B cell (primary cell): ENCODE results near the gene LYSMD1. TPM values are rescaled to one million over a fixed set of nuclear protein-coding genes. Genes with fewer than 3 reads are reported as not detected.

Experiments
- ATAC-seq: fragments of 200-7000 bp; cut with Tn5 transposase; one replicate; pipeline ENCODE4 v1.10.0; 2021; ENCODE audit warnings: low read depth, mild to moderate bottlenecking, moderate number of reproducible peaks, moderate library complexity
- CTCF ChIA-PET: fragments of 350-600 bp; sonication (Branson Sonifier 250); formaldehyde crosslinking; loops from one replicate; lab custom pipeline; 2021; ENCODE audit warnings: antibody characterized with exemption, inconsistent platforms; lab: Charles Lee
- POLR2A ChIA-PET: fragments of 350-600 bp; sonication (Branson Sonifier 250); formaldehyde crosslinking; loops from one replicate; lab custom pipeline; 2021; ENCODE audit warnings: antibody characterized with exemption; lab: Charles Lee
- DNase-seq: peaks from one replicate; pipeline ENCODE4 v3.0.0; 2013
- H2AFZ ChIP-seq: 2 replicates; pipeline ENCODE4 v1.6.1; 2012; ENCODE audit warnings: mild to moderate bottlenecking, low read depth, low read length; ENCODE audit not compliant: insufficient read depth, poor library complexity, severe bottlenecking
- H3K27ac ChIP-seq, 2 donors: 1 replicate in 1 of 2; 2 replicates in 1 of 2; pipeline ENCODE4 v1.5.1; 2012 to 2013; ENCODE audit warnings: low read length in 2 of 2, mild to moderate bottlenecking in 2 of 2, moderate library complexity in 1 of 2
- H3K27me3 ChIP-seq, 4 experiments: fragments of 200-600 bp in 1 of 4; sonication (generic) in 1 of 4; replicated peaks in 1 of 4; 1 replicate in 2 of 4; 2 replicates in 2 of 4; pipeline versions ENCODE4 v1.6.1 to v1.7.0; 2013 to 2016; ENCODE audit warnings: low read length in 3 of 4, mild to moderate bottlenecking in 2 of 4, mixed read lengths in 1 of 4, moderate library complexity in 1 of 4; ENCODE audit not compliant: insufficient read depth in 4 of 4, control insufficient read depth in 3 of 4; ENCODE audit errors: control extremely low read depth in 1 of 4
- H3K36me3 ChIP-seq, 2 experiments: replicated peaks in 1 of 2; 1 replicate in 1 of 2; 2 replicates in 1 of 2; pipeline versions ENCODE4 v1.6.1 to v1.7.1; 2013; ENCODE audit warnings: low read length in 1 of 2; ENCODE audit not compliant: insufficient read depth in 2 of 2, control insufficient read depth in 1 of 2; ENCODE audit errors: control extremely low read depth in 1 of 2, extremely low read depth in 1 of 2
- H3K4me1 ChIP-seq, 2 donors: fragments of 200-600 bp in 1 of 2; sonication (generic) in 1 of 2; 1 replicate in 1 of 2; 2 replicates in 1 of 2; pipeline versions ENCODE4 v1.5.1 to v1.6.1; 2013 to 2017; ENCODE audit warnings: low read length in 2 of 2; ENCODE audit not compliant: control insufficient read depth in 2 of 2, insufficient read depth in 2 of 2
- H3K4me2 ChIP-seq: replicated peaks from 2 replicates; pipeline ENCODE3; 2012; ENCODE audit warnings: mild to moderate bottlenecking, low read depth, low read length; ENCODE audit not compliant: poor library complexity, severe bottlenecking
- H3K4me3 ChIP-seq, 5 experiments: fragments of 200-600 bp in 1 of 5; sonication (generic) in 1 of 5; 1 replicate in 3 of 5; 2 replicates in 2 of 5; pipeline versions ENCODE4 v1.5.1 to v1.7.0; 2011 to 2016; ENCODE audit warnings: low read length in 4 of 5, mild to moderate bottlenecking in 4 of 5, low read depth in 2 of 5, control low read depth in 1 of 5, moderate library complexity in 1 of 5; ENCODE audit not compliant: insufficient read depth in 1 of 5; ENCODE audit errors: control extremely low read depth in 1 of 5, extremely low read depth in 1 of 5
- H3K79me2 ChIP-seq: fragments of 200-600 bp; sonication (generic); one replicate; pipeline ENCODE4 v1.6.0; 2016; ENCODE audit warnings: low read length; ENCODE audit not compliant: control insufficient read depth, insufficient read depth
- H3K9ac ChIP-seq: fragments of 200-600 bp; sonication (generic); 2 replicates; pipeline ENCODE4 v1.6.1; 2017; ENCODE audit warnings: mild to moderate bottlenecking, low read length, moderate library complexity
- H3K9me3 ChIP-seq, 3 donors: one replicate each; pipeline versions ENCODE4 v1.6.1 to v1.7.1; 2013; ENCODE audit warnings: low read length in 2 of 3; ENCODE audit not compliant: control insufficient read depth in 2 of 3, insufficient read depth in 1 of 3; ENCODE audit errors: control extremely low read depth in 1 of 3
- H4K20me1 ChIP-seq: 2 replicates; pipeline ENCODE4 v1.6.0; 2012; ENCODE audit warnings: mild to moderate bottlenecking, low read length; ENCODE audit not compliant: insufficient read depth, control insufficient read depth, poor library complexity, severe bottlenecking
- H3K27ac Mint-ChIP-seq: one replicate; pipeline ENCODE4 v1.8.0; 2021; ENCODE audit warnings: mixed read lengths
- H3K27me3 Mint-ChIP-seq: one replicate; pipeline ENCODE4 v1.8.0; 2021; ENCODE audit warnings: mixed read lengths
- H3K4me1 Mint-ChIP-seq: one replicate; pipeline ENCODE4 v1.8.0; 2021; ENCODE audit warnings: mixed read lengths
- H3K4me3 Mint-ChIP-seq: one replicate; pipeline ENCODE4 v1.8.0; 2021; ENCODE audit warnings: mixed read lengths
- H3K9me3 Mint-ChIP-seq: one replicate; pipeline ENCODE4 v1.8.0; 2022; ENCODE audit warnings: mixed read lengths; ENCODE audit not compliant: insufficient read depth
- CTCF ChIP-seq: fragments of 200-600 bp; IDR thresholded peaks from one replicate; pipeline ENCODE4 v1.8.0; 2022; ENCODE audit warnings: antibody characterized with exemption, mild to moderate bottlenecking
- EZH2 ChIP-seq: IDR thresholded peaks from 2 replicates; pipeline ENCODE4 v1.6.1; 2012; ENCODE audit warnings: borderline replicate concordance, low read depth, mild to moderate bottlenecking, moderate library complexity, low read length; ENCODE audit not compliant: insufficient read depth, poor library complexity, severe bottlenecking
- WGBS: methylation state at CpG from one replicate; pipeline ENCODE4 v1.1.5; 2013; ENCODE audit warnings: missing lambda C conversion rate; ENCODE audit not compliant: insufficient coverage; 5-methylcytosine and 5-hydroxymethylcytosine counted together
- intact Hi-C: fragments of 100-400 bp; cut with micrococcal nuclease; formaldehyde crosslinking; loops from one replicate; pipeline ENCODE4 v1.10.0; 2022
- polyA plus RNA-seq: library from polyadenylated mRNA; depleted of rRNA; stranded (reverse); fragments of >200 nt; gene quantifications from 2 replicates; pipeline ENCODE4 v1.2.3, GENCODE V29; 2012
- total RNA-seq, 2 donors: library from RNA; stranded (reverse); fragments of 120-200 nt in 1 of 2; gene quantifications; 1 replicate in 1 of 2; 2 replicates in 1 of 2; pipeline versions ENCODE4 v1.2.3 to v1.2.4, GENCODE V29; 2013 to 2022

Gene LYSMD1
- total and polyA plus RNA-seq, 2 donors (not counting 1 experiment from before 2014, with no cell fraction given), result 1.4 to 5.8 TPM

- Mint-ChIP-seq H3K27me3 (peaks cover 9% of the 10 kb centered on the region), H3K9me3 (no peaks in the 10 kb centered on the region), H3K27ac (no peak overlapping the region), H3K4me1 (peaks cover 20% of the 10 kb centered on the region), H3K4me3 (peak overlapping the region; percentile 94)
- no peaks in the 10 kb centered on the region for H3K36me3 ChIP-seq
- peak overlapping the region; percentile 99 for H2AFZ ChIP-seq
- no peak for DNase-seq
- no peak for ATAC-seq
- H3K79me2 ChIP-seq, result no peaks in the 10 kb centered on the region
- peaks cover 0 to 20% (median 8%) of the 10 kb centered on the region in 4 experiments for H3K27me3 ChIP-seq
- no peak for TF ChIP-seq EZH2
- no peak for TF ChIP-seq CTCF
- no CpG with 5 or more reads among the region's 2 CpGs for WGBS
- H3K27ac ChIP-seq, result no peak overlapping the region
- no peaks in the 10 kb centered on the region for H4K20me1 ChIP-seq
- ChIA-PET CTCF (interaction anchor here (1.9 to 2.2 kb wide), 2 partner anchors 9 to 48 kb away, joined by 12 read pairs; partner anchors contain the start of gene TNFAIP8L2), POLR2A (no interaction called here)
- intact Hi-C loops, result loop anchor here (2.0 kb wide), 1 partner anchor 77 kb away; the partner anchor contains the start of gene GABPB2
- no peak overlapping the region for H3K4me3 ChIP-seq
- H3K4me2 ChIP-seq, result no peak overlapping the region
- H3K9ac ChIP-seq, result no peak overlapping the region
- H3K9me3 ChIP-seq, result peaks cover 0 to 8% (median 0%) of the 10 kb centered on the region in 3 donors
- H3K4me1 ChIP-seq, result peaks cover 15 to 16% of the 10 kb centered on the region in 2 donors
Measured at GRCh38 chr1:151147665-151148064, 18.0 kb downstream of the LYSMD1 start.

GRCh38 chr1:151147132-151147503, 18.6 kb downstream of the LYSMD1 start:
- POLR2A ChIA-PET, result no interaction called here
- Mint-ChIP-seq H3K27ac (no peak overlapping the region), H3K4me1 (peaks cover 23% of the 10 kb centered on the region), H3K9me3 (no peaks in the 10 kb centered on the region), H3K27me3 (peaks cover 9% of the 10 kb centered on the region), H3K4me3 (peak overlapping the region; percentile 94)
- CTCF ChIA-PET, result interaction anchor here (1.2 to 2.2 kb wide), 3 partner anchors 10 to 76 kb away, joined by 3 to 12 read pairs (median 12); partner anchors contain the start of genes GABPB2 and TNFAIP8L2
- H3K27ac ChIP-seq, result no peak overlapping the region
- ATAC-seq (no peak), DNase-seq (no peak)
- H3K4me1 ChIP-seq, result peaks cover 15 to 19% of the 10 kb centered on the region in 2 donors
- H3K4me3 ChIP-seq, result peak overlapping the region; percentile 59 to 86 (median 84)
- H3K4me2 ChIP-seq, result peak overlapping the region; percentile 98
- TF ChIP-seq CTCF, result no peak
- no peak for TF ChIP-seq EZH2
- H3K79me2 ChIP-seq, result no peaks in the 10 kb centered on the region
- peak overlapping the region; percentile 85 for H3K9ac ChIP-seq
- H3K9me3 ChIP-seq, result peaks cover 0 to 8% (median 0%) of the 10 kb centered on the region in 3 donors
- peak overlapping the region; percentile 99 for H2AFZ ChIP-seq
- H3K36me3 ChIP-seq, result no peaks in the 10 kb centered on the region
- intact Hi-C loops, result loop anchor here (2.0 kb wide), 1 partner anchor 76 kb away; the partner anchor contains the start of gene GABPB2
- H4K20me1 ChIP-seq, result no peaks in the 10 kb centered on the region
- H3K27me3 ChIP-seq, result peaks cover 0 to 20% (median 8%) of the 10 kb centered on the region in 4 experiments
- WGBS, result 0% methylated on average over 1 of the region's 7 CpGs
